ENCODE results near the gene FGF14.

FGF14 gene

DNA sequence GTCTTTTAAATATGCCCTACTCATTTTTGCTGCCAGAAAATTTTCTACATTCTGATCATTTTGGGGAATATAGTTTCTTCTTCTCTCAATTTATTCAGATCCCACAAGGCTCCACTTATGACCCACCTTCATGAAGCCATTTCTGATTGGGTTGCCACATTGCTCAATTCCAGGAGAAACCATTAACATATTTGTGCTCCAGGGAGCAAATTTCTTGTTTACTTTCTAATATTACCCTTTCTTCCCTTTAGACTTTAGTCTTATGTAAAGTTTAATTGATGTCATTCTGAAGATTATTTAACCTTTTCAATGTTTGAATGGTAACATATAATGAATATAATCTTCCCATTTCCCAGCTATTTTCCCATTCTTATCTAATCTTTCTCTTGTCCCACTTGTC lies 617.5 kb downstream of the FGF14 start:
- no peak for DNase-seq (ENCODE audit: low read depth)

DNA sequence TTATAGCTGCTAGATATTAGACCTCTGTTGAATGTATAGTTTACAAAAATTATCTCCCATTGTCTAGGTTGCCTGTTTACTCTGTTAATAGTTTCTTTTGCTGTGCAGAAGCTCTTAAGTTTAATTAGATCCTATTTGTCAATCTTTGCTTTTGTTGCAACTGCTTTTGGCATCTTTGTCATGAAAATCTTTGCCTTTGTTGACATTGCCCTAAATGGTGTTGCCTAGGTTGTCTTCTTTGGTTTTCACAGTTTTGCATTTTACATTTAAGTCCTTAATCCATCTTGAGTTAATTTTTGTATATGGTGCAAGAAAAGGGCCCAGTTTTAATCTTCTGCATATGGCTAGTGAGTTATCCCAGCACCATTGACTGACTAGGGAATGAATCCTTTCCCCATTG lies 618.3 kb downstream of the FGF14 start:
- DNase-seq (ENCODE audit: low read depth): no peak

- DNase-seq (ENCODE audit: low read depth): no peak
These were observed 621.6 kb downstream of the FGF14 start for GRCh38 chr13:101780211-101780610.

- no peak for DNase-seq (ENCODE audit: low read depth)
These were observed 622.7 kb downstream of the FGF14 start for GRCh38 chr13:101779147-101779546.

GRCh38 chr13:101775267-101775666 lies 626.6 kb downstream of the FGF14 start:
- no peak for DNase-seq (ENCODE audit: low read depth)

DNA sequence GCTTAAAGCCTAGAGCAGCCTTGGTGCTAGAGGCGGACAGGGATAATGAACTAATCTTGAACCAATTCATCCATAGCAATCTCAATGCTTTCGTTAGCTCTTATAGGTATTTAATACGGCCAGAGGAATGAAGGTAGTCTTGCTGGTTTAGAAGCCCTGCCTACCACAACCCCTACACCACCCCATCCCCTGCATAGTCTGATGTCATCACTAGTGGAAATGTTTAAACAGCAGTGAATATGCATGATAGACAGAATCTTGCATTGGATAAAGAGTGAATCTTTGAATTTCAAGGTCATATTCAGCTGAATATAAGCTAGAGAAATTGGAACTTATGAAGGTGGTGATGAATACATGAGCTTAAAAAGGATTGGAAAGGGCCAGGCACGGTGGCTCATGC lies 627.5 kb downstream of the FGF14 start:
- DNase-seq (ENCODE audit: low read depth): no peak

- no peak for DNase-seq (ENCODE audit: low read depth)
These were observed 628.8 kb downstream of the FGF14 start for GRCh38 chr13:101773062-101773461.

GRCh38 chr13:101767131-101767530 lies 634.7 kb downstream of the FGF14 start:
- DNase-seq (ENCODE audit: low read depth): no peak

- DNase-seq (ENCODE audit: low read depth): no peak
These were observed 638.7 kb downstream of the FGF14 start for GRCh38 chr13:101763191-101763590.

DNA sequence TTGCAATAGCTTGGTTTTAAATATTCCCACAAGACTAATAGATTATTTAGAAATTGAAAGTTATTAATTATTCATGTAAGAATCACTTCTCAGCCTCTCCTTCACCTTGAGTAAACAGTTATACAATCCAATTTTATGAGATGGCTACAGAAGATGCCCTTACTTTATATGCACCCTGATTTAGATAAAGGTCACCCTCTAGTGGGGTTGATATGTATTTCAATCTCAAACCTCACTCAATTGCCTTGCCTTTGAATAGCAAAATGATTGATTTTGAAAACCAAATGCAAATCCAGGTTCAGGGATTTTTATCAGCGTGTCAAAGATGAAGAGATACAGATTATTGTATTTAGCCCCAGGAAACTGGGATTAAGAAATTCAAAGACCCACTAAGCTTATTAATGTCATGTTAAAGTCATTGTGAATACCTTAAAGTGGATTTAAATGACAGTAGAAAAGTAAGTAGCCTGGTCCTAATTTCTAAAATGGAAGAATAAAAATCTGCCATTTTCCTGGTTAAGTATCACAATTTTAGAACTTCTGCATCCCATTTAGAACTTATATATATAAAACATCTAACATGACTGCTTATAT lies 644.3 kb downstream of the FGF14 start:
- DNase-seq (ENCODE audit: low read depth): no peak

GRCh38 chr13:101755228-101755887 lies 646.5 kb downstream of the FGF14 start:
- DNase-seq (ENCODE audit: low read depth): no peak

DNA sequence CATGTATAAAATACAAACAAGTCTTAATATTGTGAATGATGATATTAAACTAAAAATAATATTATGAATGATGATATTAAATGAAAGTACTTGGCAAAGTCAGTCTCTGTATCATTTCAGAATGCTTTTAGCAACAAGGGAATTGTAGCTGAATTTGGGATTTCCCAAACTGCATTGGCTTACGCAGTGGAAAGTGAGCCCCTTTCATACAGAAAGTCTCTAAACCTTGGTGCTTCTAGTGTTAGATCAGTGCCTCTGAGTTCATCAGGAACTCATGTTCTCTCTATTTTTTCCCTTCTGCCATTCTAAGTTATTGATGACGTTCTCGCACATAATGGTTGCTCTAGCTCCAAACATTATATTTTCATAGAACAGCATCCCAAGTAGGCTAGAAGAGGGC lies 649.4 kb downstream of the FGF14 start:
- no peak for DNase-seq (ENCODE audit: low read depth)

DNA sequence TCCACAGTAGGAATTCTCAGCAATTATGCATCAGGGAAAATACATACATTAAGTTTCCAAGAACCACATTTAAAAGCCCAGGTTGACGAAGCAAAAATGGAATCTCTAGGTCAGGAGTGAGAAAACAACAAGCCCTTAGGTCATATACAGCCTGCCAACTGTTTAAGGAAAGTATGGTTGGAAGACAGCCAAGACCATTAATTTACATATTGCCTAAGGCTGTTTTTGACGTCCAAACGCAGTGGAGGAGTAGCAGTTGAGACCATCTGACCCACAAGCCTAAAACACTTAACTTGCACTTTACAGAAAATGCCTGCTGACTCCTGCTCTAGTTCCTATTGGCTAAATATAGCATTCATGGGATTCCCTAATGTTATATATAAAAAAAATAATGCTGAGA lies 650.4 kb downstream of the FGF14 start:
- DNase-seq (ENCODE audit: low read depth): no peak

DNA sequence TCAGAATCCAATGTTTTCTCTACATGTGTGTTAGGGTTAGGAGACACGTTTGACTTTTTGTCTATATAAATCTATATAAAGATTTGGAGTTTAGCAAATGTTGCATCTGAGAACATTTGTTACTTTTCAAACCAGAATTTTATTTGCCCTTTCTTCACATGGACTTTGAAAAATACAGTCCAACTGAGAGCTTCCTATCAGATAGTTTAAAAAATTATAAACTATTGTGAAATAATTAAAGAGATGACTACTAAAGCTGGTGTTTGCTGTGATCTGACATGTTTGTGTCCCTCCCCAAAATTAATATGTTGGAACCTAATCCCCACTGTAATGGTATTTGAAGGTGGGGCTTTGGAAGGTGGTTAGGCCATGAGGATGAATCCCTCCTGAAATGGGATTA lies 652.3 kb downstream of the FGF14 start:
- no peak for DNase-seq (ENCODE audit: low read depth)

GRCh38 chr13:101747039-101747438 lies 654.8 kb downstream of the FGF14 start:
- no peak for DNase-seq (ENCODE audit: low read depth)

GRCh38 chr13:101746513-101746912 lies 655.3 kb downstream of the FGF14 start:
- no peak for DNase-seq (ENCODE audit: low read depth)

DNA sequence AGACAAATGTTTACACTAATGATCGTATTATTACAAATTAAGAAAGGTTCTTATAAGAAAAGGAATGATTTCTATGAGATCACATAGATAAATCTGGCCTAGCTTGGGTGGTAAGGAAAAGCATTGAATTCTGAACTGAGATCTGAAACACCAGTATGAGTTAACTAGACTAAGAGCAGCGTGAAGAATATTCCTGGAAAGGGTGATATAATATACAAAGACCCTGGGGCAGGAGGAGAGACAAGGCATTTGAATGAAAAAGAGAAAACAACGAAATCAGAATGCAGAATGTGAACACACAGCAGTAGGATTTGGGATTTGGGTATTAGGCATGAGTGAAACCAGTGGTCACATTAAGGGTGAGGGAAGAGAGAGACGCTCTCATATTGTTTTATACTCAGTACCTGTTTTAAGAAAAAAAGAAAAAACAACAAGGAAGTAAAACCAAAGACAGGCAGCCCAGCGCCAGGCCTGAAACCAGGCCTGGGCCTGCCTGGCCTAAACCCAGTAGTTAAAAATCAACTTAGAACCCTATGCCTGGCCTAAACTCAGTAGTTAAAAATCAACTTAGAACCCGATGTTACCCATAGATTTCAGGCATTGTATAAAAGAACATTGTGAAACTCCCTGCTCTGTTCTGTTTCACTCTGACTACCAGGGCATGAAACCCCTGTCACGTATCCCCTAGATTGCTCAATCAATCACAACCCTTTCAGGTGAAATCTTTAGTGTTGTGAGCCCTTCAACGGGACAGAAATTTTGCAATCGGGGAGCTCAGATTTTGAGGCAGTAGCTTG lies 662.3 kb downstream of the FGF14 start:
- no peak for DNase-seq (ENCODE audit: low read depth)

DNA sequence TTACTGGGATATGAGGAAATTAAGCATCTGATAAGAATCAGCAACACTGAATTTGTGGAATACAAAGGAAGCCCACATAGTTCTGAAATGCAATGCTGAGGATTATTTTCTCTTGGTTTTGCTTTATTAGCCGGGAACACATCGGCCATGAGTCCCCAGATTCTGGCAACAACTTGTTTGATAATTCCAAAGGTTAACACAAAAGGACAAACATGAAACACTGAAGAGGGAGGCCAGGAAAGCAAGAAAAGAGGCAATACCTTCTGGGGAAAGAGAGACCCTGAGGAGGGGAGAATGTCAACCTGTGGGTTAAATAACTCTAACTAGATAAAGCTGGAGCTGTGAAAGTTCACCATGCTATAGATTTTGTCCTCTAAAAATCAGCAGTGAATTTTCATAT lies 663.5 kb downstream of the FGF14 start:
- no peak for DNase-seq (ENCODE audit: low read depth)

DNA sequence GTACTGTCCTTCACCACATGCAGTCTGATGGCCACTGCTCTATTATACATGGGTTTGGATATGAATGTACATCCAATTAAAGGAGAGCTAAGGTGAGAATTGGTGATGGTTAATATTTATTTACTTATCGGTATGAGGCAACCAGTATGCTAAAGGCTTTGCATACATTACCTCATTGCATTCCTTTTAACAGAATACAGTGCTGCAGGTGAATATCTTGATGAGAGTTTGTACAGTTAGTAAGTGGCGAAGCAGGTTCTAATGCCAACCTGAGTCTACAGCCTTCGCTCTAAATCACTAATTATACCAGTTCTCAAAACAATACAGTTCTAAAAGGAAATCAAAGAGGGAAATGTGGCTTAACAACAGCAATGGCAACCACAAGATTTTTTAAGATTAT lies 665.3 kb downstream of the FGF14 start:
- no peak for DNase-seq (ENCODE audit: low read depth)

- DNase-seq (ENCODE audit: low read depth): no peak
These were observed 671.3 kb downstream of the FGF14 start for GRCh38 chr13:101730420-101731000.

- no peak for DNase-seq (ENCODE audit: low read depth)
These were observed 673.2 kb downstream of the FGF14 start for GRCh38 chr13:101728615-101729014.

DNA sequence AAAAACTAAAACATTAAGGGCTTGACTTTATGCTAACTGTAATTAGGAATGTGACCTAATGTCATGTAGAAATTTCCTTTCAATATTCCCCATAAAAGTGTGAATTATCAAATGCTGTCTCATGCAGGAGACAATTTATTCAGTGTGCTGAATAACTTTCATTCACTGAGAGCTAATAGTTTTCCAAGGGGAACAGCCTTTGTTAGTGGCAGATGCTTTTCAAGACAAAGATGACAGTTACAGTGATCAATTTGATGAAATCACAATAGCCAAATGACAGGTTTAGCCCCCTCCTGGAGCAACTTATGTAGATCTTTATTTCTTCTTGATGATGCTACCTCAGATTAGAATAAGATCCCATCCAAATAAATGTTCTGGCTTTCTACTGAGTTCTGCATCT lies 673.8 kb downstream of the FGF14 start:
- no peak for DNase-seq (ENCODE audit: low read depth)

GRCh38 chr13:101727118-101727517 lies 674.7 kb downstream of the FGF14 start:
- no peak for DNase-seq (ENCODE audit: low read depth)

All from stimulated activated CD8-positive, alpha-beta memory T cell treated with anti-CD3 and anti-CD28 coated beads, Interleukin-12 subunit alpha, Interleukin-12 subunit beta, amount 100 ng/mL, for 4 hours (primary cell).